Fibroblast of villous mesenchyme (primary cell): ENCODE results near the gene DIP2A. TPM values are rescaled to one million over a fixed set of nuclear protein-coding genes. Genes with fewer than 3 reads are reported as not detected.
"Not testable (repeated sequence)": the region's sequence is repeated elsewhere in the genome, so short reads cannot be mapped to it uniquely, and the experiment has no call there.

Source experiments
- DNase-seq: peaks from one replicate; pipeline ENCODE4 v3.0.0-alpha.2; 2010; ENCODE audit warnings: low read depth
- H3K4me3 ChIP-seq: 2 replicates; pipeline ENCODE4 v1.5.1; 2011; ENCODE audit warnings: low read depth, mild to moderate bottlenecking, low read length
- total RNA-seq: library from RNA; depleted of rRNA; stranded (reverse); fragments of >200 nt; gene quantifications from 2 replicates; pipeline ENCODE4 v1.2.3, GENCODE V29; 2012
- TF ChIP-seq, protein P1 (sequence below): IDR thresholded peaks from 2 replicates; pipeline ENCODE4 v1.5.1; 2012; ENCODE audit warnings: low read depth, mild to moderate bottlenecking, low read length; ENCODE audit not compliant: insufficient read depth

The DIP2A gene
- total RNA-seq, 1 donor = 32.0 TPM

DNA sequence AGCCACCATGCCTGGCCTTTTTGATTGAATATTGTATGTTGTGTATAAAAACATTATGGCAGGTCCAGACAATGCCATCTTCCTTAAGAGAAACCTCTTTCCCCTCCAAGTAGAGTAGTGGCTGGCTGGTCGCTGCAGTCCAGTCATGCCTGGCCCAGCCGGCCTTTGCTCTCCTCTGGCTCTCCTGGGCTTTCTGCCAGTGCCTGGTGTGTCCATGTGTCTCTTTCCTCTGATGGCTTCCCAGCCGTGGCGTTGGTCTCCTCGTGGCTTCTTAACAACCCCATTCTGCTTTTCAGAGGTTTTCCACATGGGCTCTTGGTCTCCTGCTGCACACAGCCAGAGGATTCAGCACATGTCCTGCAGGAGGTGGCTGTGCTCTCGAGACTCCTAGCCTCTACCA, 58.7 kb downstream of the DIP2A start:
- peak; percentile 4 for DNase-seq
- H3K4me3 ChIP-seq = no peak overlapping the region
- TF ChIP-seq, protein P1, sequence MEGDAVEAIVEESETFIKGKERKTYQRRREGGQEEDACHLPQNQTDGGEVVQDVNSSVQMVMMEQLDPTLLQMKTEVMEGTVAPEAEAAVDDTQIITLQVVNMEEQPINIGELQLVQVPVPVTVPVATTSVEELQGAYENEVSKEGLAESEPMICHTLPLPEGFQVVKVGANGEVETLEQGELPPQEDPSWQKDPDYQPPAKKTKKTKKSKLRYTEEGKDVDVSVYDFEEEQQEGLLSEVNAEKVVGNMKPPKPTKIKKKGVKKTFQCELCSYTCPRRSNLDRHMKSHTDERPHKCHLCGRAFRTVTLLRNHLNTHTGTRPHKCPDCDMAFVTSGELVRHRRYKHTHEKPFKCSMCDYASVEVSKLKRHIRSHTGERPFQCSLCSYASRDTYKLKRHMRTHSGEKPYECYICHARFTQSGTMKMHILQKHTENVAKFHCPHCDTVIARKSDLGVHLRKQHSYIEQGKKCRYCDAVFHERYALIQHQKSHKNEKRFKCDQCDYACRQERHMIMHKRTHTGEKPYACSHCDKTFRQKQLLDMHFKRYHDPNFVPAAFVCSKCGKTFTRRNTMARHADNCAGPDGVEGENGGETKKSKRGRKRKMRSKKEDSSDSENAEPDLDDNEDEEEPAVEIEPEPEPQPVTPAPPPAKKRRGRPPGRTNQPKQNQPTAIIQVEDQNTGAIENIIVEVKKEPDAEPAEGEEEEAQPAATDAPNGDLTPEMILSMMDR = no peak

DNA sequence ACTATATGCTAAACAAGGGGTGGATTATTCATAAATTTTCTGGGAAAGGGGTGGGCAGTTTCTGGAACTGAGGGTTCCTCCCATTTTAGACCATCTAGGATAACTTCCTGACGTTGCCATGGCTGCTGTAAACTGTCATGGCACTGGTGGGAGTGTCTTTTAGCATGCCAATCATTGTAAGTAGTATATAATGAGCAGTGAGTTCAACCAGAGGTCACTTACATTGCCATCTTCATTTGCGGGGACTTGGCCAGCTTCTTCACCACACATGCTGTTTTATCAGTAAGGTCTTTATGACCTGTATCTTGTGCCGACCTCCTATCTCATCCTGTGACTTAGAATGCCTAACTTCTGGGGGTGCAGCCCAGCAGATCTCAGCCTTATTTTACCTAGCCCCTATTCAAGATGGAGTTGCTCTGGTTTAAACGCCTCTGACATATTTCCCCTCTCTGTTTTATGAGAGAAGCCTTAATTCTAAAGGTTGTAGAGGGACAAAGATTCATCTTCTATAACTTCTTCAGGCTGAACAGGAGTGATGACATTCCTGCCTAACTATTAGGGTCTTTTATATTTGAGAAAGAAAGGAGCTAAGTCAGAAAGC, 60.4 kb downstream of the DIP2A start:
- H3K4me3 ChIP-seq = no peak overlapping the region
- DNase-seq = peak; percentile 11
- TF ChIP-seq, protein P1 = no peak

DNA sequence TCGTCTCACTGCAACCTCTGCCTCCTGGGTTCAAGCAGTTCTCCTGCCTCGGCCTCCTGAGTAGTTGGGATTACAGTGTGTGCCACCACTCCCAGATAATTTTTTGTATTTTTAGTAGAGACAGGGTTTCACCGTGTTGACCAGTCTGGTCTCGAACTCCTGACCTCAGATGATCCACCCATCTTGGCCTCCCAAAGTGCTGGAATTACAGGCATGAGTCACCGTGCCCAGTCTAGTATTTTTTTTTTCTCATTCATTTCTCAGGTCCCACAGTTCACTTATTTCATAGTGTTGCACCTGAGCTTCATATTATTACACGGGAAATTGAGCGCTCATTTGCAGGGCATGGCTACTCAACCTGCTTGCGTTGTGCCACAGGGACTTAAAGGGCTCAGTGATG, 68.7 kb downstream of the DIP2A start:
- not testable (repeated sequence) for H3K4me3 ChIP-seq, DNase-seq

DNA sequence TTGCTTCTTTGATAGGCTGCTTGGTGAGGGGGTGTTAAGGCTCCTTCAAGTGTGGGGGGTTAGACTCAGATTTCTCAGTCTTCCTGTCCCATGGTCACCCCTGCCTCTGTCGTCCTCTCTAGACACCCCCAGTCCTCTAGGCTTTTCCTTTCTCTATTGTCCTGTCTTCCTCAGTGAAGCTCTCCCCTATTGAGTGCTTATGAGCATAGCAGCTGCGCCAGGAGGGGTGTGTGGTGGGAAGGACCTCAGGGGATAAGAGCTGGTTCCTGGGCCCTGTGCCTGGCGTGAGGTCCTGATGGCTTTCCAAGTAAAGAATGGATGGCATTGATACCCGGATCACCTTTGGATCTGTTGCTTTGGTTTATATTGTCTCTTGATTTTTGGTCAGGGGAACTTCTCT, 69.1 kb downstream of the DIP2A start:
- TF ChIP-seq, protein P1 = no peak
- H3K4me3 ChIP-seq = no peak overlapping the region
- no peak for DNase-seq

DNA sequence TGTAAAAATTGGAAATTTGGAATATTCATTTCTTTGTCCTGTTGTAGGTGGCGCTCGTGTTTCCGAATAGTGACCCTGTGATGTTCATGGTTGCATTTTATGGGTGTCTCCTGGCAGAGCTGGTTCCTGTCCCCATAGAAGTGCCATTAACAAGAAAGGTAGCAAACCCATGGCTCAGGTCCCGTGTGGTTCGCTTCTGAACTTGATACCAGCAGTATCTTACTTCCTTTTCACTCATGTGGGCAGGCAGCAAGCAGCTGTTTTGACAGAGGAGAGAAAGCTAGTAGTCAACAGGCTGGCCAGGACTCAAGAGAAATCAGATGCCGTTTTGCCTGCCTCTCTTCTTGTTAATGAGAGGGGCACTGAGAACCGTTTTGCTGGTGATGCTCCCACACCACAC, 73.4 kb downstream of the DIP2A start:
- no peak for DNase-seq

DNA sequence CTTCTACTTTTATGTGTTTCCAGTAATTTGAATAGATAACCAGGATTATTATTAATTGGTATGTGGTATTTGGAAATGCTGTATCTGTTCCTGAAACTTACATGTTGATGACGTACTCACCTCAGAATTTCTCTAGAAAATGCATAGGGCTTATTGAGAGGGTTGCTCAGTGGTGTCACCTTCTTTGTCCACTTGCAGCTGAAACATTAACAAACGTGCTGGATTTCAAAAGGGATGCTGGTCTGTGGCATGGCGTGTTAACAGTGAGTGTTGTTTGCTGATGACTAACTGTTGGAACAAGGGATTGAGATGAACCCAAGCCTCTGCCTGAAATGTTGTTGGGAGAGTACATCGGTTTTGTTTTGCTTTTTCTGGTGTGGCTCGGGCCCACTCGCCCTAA, 78.3 kb downstream of the DIP2A start:
- DNase-seq = no peak
- TF ChIP-seq, protein P1 = no peak
- H3K4me3 ChIP-seq = no peak overlapping the region

More for the DNA sequence above, 73.4 kb downstream of the DIP2A start:
- H3K4me3 ChIP-seq = no peak overlapping the region
- TF ChIP-seq, protein P1 = no peak

DNA sequence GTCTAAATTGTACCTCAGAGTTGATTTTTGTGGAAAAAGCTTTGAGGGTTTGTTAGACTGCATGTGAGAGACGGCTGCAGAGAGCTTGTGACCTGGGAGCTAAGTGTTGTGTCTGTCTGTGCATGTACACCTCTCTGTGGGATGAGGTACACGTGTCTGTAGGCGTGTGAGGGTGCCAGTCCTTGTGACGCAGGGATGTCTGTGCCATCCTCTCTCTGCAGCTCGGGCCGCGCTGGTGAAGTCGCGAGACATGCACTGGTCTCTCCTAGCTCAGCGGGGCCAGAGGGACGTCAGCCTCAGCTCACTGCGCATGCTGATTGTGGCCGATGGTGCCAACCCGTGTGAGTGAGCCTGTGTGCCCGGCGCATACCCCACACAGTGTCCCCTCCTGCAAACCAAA, 79.6 kb downstream of the DIP2A start:
- TF ChIP-seq, protein P1 = no peak
- H3K4me3 ChIP-seq = no peak overlapping the region
- DNase-seq = no peak
